ENCODE results near the gene CEL. TPM values are rescaled to one million over a fixed set of nuclear protein-coding genes. Genes with fewer than 3 reads are reported as not detected.
"Not testable (repeated sequence)": the region's sequence is repeated elsewhere in the genome, so short reads cannot be mapped to it uniquely, and the experiment has no call there.

The CEL gene
- 1 to 10 TPM; 2.4 to 2.8 TPM for total RNA-seq

DNA sequence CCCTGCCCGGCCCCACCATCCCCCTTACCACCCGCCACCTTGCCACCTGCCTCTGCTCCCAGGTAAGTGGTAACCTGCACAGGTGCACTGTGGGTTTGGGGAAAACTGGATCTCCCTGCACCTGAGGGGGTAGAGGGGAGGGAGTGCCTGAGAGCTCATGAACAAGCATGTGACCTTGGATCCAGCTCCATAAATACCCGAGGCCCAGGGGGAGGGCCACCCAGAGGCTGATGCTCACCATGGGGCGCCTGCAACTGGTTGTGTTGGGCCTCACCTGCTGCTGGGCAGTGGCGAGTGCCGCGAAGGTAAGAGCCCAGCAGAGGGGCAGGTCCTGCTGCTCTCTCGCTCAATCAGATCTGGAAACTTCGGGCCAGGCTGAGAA lies at the start of gene CEL:
Gene CEL (plus strand): TSS at position 218 of the 382 bp plus-strand sequence. CDS start 22 bp downstream, at position 240.
- Mint-ChIP-seq H3K27ac (peak within 1 kb of the TSS; percentile 79), H3K4me1 (ENCODE audit: low read depth) (peaks cover 57% of the 10 kb centered on the region), H3K36me3 (ENCODE audit: low read depth) (peaks cover 22% of the 10 kb centered on the region)
- DNase-seq; H3K4me3 Mint-ChIP-seq; ATAC-seq; H3K27me3 Mint-ChIP-seq (ENCODE audit: low read depth); H3K9me3 Mint-ChIP-seq (ENCODE audit: insufficient read depth); POLR2A ChIA-PET; CTCF ChIA-PET: not testable (repeated sequence)

DNA sequence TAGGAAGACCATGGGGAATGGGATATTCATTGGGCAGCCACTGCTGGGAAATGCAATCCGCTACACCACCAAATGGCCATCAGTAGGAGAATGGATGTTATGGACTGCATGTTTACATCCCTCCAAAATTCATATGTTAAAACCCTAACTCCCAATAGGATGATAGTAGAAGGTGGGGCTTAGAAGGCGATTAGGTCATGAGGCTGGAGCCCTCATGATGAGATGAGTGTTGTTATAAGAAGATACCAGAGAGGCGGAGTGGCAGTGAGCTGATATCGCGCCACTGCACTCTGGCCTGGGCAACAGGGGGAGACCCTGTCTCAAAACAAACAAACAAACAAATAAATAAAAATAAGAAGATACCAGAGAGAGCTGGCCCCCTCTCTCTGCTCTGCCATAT lies 47.1 kb upstream of the CEL start:
- H3K4me1 Mint-ChIP-seq (ENCODE audit: low read depth): no peaks in the 10 kb centered on the region
- H3K36me3 Mint-ChIP-seq (ENCODE audit: low read depth): no peaks in the 10 kb centered on the region
- no peak for DNase-seq
- ChIA-PET CTCF (no interaction called here), POLR2A (no interaction called here)
- H3K4me3 Mint-ChIP-seq: no peak overlapping the region
- no peak for ATAC-seq
- H3K27me3 Mint-ChIP-seq (ENCODE audit: low read depth): peaks cover 19% of the 10 kb centered on the region
- peaks cover 4% of the 10 kb centered on the region for H3K9me3 Mint-ChIP-seq (ENCODE audit: insufficient read depth)
- no peak overlapping the region for H3K27ac Mint-ChIP-seq

DNA sequence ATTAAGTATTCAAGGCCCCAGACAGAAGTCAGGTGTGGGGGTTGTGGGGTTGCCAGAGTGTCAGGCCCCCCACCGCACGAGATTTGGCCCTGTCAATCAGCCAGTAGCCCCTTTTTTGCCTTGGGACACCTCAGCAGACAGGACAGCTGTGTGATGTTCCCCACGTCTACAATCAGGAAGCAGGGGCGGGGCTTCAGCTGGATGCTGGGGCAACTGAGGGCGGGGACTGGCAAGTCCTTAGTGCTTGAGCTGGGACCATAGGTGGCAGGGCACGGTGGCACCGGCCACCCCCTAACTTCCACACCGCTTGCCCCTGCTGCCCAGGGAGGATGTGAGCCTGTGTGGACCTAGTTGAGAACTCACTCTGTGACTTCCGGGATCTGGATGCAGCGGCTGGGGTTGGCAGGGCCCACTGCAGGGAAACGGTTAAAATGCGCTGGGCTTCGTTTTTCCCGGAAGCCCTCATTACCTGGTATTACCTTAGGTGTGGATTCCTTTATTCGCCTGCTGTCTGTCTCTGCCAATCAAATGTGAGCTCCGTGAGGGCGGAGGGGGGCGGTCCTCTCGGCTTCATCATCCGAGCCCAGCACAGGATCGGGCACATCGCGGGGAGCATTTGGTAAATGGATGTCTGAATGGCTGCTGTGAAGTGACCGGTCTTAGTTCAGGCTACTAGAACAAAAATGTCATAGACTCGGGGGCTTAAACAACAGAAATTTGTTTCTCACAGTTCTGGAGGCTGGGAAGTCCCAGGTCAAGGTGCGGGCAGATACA lies 38.5 kb upstream of the CEL start:
- Mint-ChIP-seq H3K27me3 (ENCODE audit: low read depth) (peaks cover 3% of the 10 kb centered on the region), H3K4me1 (ENCODE audit: low read depth) (peaks cover 22% of the 10 kb centered on the region), H3K4me3 (peak overlapping the region; percentile 22), H3K9me3 (ENCODE audit: insufficient read depth) (no peaks in the 10 kb centered on the region), H3K27ac (peak overlapping the region; percentile 43), H3K36me3 (ENCODE audit: low read depth) (peaks cover 3% of the 10 kb centered on the region)
- POLR2A ChIA-PET: interaction anchor here (1.3 kb wide), 1 partner anchor 126 kb away, joined by 3 read pairs; no protein-coding TSS in a partner anchor
- ATAC-seq: peak; percentile 69
- CTCF ChIA-PET: interaction anchor here (0.6 to 9.0 kb wide), 16 partner anchors 9 to 625 kb away, joined by 3 to 97 read pairs (median 9); partner anchors contain the start of genes GFI1B and GTF3C5
- DNase-seq: peak; percentile 79

DNA sequence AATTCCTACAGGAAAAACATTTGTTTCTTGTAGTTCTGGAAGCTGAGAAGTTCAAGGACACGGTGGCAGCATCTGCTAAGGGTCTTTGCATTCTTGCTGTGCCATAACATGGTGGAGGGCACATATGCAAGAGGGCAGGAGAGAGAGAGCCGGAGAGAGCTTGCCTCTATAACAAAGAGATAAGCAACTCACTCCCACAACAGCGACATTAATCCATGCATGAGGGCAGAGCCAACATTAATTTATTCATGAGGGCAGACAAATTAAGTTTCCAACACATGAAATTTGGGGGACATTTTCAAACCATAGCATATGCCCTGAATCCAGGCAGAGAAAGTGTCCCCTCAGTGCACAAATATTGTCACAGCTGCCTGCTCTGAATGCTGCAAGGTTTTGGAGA lies 35.4 kb upstream of the CEL start:
- no peaks in the 10 kb centered on the region for H3K9me3 Mint-ChIP-seq (ENCODE audit: insufficient read depth)
- ATAC-seq (no peak), DNase-seq (no peak)
- no peaks in the 10 kb centered on the region for H3K27me3 Mint-ChIP-seq (ENCODE audit: low read depth)
- CTCF ChIA-PET: interaction anchor here (1.0 to 9.0 kb wide), 2 partner anchors 15 to 120 kb away, joined by 3 to 97 read pairs; no protein-coding TSS in a partner anchor
- POLR2A ChIA-PET: no interaction called here
- H3K27ac Mint-ChIP-seq: no peak overlapping the region
- H3K4me1 Mint-ChIP-seq (ENCODE audit: low read depth): peaks cover 35% of the 10 kb centered on the region
- no peak overlapping the region for H3K4me3 Mint-ChIP-seq
- peaks cover 10% of the 10 kb centered on the region for H3K36me3 Mint-ChIP-seq (ENCODE audit: low read depth)

DNA sequence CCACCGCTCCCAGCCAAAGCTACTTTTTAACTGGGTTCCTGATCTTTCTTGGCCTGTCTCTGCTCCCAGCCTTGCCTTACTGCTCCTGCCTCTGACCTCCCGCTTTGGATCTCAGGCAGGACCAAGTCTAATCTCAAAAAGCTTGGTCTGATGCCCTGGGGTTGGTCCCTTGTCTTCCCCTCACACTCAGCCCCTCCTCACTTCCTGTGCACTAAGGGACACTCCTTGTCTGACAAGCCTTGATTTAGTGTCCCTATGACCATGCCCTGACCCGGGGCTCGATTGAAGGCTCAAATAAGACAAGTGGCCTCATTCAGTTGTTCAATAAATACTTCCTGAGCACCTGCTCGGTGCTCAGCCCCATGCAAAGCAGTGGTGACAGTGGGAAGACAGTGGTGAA lies 34.6 kb upstream of the CEL start:
- ChIA-PET POLR2A (no interaction called here), CTCF (interaction anchor here (1.0 to 9.0 kb wide), 2 partner anchors 15 to 119 kb away, joined by 3 to 97 read pairs; no protein-coding TSS in a partner anchor)
- no peak for DNase-seq
- no peak for ATAC-seq
- Mint-ChIP-seq H3K27ac (no peak overlapping the region), H3K4me1 (ENCODE audit: low read depth) (peaks cover 42% of the 10 kb centered on the region), H3K4me3 (no peak overlapping the region), H3K27me3 (ENCODE audit: low read depth) (no peaks in the 10 kb centered on the region), H3K9me3 (ENCODE audit: insufficient read depth) (no peaks in the 10 kb centered on the region), H3K36me3 (ENCODE audit: low read depth) (peaks cover 16% of the 10 kb centered on the region)

DNA sequence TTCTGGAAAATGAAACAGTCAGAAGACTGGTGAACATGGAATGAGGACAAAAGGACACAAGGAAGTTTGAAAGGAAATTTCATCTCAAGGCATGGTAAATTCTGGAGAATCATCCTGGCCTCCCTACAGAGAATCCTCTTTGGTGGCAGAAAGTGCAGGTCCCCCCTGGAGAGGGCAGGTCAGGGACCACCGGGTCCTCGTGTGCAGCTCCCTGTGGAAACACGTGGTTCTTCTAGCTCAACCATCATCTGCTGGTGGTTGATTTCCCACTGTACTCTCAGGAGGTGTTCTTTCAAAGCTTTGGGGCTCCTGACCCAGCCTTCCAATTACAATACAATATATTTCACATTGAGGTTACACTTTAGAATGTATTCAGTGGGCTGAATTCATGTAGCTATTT lies 33.6 kb upstream of the CEL start:
- ChIA-PET CTCF (interaction anchor here (9.0 kb wide), 1 partner anchor 118 kb away, joined by 97 read pairs; no protein-coding TSS in a partner anchor), POLR2A (no interaction called here)
- H3K4me1 Mint-ChIP-seq (ENCODE audit: low read depth): peaks cover 41% of the 10 kb centered on the region
- no peaks in the 10 kb centered on the region for H3K9me3 Mint-ChIP-seq (ENCODE audit: insufficient read depth)
- H3K27ac Mint-ChIP-seq: no peak overlapping the region
- H3K4me3 Mint-ChIP-seq: peak overlapping the region; percentile 93
- no peaks in the 10 kb centered on the region for H3K27me3 Mint-ChIP-seq (ENCODE audit: low read depth)
- ATAC-seq (no peak), DNase-seq (no peak)
- H3K36me3 Mint-ChIP-seq (ENCODE audit: low read depth): peaks cover 26% of the 10 kb centered on the region

DNA sequence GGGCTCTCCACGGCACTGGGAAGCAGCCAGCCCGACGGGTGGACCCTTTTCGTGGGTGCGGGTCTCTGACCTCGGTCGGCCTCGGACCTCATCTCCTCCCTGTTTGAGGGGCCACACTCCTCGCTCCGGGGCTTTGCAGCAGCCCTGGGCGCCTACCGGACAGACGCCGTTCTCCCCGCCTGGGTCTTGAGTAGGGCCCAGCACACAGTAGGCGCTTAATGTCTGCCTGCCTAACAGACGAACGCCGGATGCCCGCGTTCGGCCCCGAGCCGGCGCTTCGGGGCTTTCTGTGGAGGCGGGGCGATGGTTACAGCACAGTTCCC lies 31.8 kb upstream of the CEL start:
- DNase-seq: no peak
- Mint-ChIP-seq H3K27ac (peak overlapping the region; percentile 93), H3K4me1 (ENCODE audit: low read depth) (peaks cover 34% of the 10 kb centered on the region), H3K9me3 (ENCODE audit: insufficient read depth) (no peaks in the 10 kb centered on the region), H3K4me3 (peak overlapping the region; percentile 93), H3K27me3 (ENCODE audit: low read depth) (no peaks in the 10 kb centered on the region), H3K36me3 (ENCODE audit: low read depth) (peaks cover 30% of the 10 kb centered on the region)
- POLR2A ChIA-PET: interaction anchor here (0.9 to 2.4 kb wide), 19 partner anchors 8 to 120 kb away, joined by 3 to 18 read pairs (median 5); no protein-coding TSS in a partner anchor
- peak; percentile 21 for ATAC-seq
- CTCF ChIA-PET: interaction anchor here (0.8 to 5.1 kb wide), 11 partner anchors 7 to 156 kb away, joined by 3 to 73 read pairs (median 3); no protein-coding TSS in a partner anchor

DNA sequence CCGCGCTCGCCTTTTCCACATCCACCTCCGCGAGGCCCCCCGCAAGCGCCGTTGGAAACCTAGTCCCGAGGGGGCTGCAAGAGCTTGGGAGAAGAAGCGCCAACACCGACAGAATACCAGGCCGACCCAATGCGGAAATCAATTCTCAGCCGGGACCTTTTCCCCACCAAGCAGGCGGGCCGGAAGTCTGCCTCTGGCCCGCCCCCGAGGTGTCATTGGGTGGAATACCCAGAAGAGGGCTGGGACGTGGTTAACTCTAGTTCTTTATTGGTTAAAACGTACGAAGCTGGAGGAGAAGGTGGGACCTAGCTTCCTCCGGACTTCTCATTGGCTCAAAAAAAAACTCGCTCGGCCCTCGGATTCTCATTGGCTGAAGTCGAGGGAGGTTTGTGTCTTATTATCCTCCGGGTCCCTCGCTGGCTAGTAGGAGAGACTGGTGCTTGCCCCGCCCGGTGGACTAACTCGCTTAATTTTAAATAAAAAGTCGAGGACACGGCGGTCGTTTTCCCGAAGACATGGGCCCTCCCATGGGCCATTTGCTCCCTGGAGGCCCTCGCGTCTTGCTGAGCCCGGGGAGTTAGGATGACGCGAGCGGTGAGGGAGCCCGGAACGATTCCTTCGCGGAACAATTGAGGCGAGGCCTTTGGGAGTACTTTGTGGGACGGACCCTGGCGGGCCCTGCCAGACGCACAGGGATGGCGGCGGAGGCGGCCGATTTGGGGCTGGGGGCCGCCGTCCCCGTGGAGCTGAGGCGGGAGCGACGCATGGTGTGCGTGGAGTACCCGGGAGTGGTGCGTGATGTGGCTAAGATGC lies 31.3 kb upstream of the CEL start, which contains the start of gene GTF3C5:
Gene GTF3C5 (plus strand): TSS at position 681 of the 813 bp plus-strand sequence. CDS start 15 bp downstream, at position 696.
- Mint-ChIP-seq H3K4me3 (peak within 1 kb of the TSS; percentile 93), H3K27ac (peak within 1 kb of the TSS; percentile 93), H3K4me1 (ENCODE audit: low read depth) (peaks cover 34% of the 10 kb centered on the region), H3K36me3 (ENCODE audit: low read depth) (peaks cover 30% of the 10 kb centered on the region), H3K9me3 (ENCODE audit: insufficient read depth) (no peaks in the 10 kb centered on the region), H3K27me3 (ENCODE audit: low read depth) (no peaks in the 10 kb centered on the region)
- ATAC-seq (peak; percentile 98), DNase-seq (peak; percentile 96)
- ChIA-PET CTCF (interaction anchor here (0.7 to 5.1 kb wide), 14 partner anchors 8 to 261 kb away, joined by 3 to 73 read pairs (median 3); no protein-coding TSS in a partner anchor), POLR2A (interaction anchor here (0.8 to 2.4 kb wide), 24 partner anchors 8 to 346 kb away, joined by 3 to 18 read pairs (median 4); no protein-coding TSS in a partner anchor)

DNA sequence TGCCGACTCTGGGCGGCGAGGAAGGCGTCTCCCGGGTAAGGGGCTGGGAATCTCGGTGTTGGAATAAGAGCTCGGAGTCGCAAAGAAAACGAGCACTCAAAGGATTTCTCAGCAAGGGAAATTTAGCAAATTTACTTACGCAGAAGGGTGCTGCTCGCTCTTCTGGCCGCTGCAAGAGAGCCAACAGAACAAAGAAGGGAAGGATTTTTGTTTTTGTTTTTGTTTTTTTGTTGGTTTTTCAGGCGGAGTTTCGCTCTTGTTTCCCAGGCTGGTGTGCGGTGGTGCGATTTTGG lies 30.7 kb upstream of the CEL start:
- Mint-ChIP-seq H3K36me3 (ENCODE audit: low read depth) (peaks cover 30% of the 10 kb centered on the region), H3K9me3 (ENCODE audit: insufficient read depth) (no peaks in the 10 kb centered on the region), H3K4me1 (ENCODE audit: low read depth) (peaks cover 34% of the 10 kb centered on the region), H3K4me3 (peak overlapping the region; percentile 93), H3K27ac (peak overlapping the region; percentile 93), H3K27me3 (ENCODE audit: low read depth) (no peaks in the 10 kb centered on the region)
- ATAC-seq (no peak), DNase-seq (no peak)
- CTCF ChIA-PET: interaction anchor here (0.7 to 5.1 kb wide), 10 partner anchors 8 to 262 kb away, joined by 3 to 73 read pairs (median 4); no protein-coding TSS in a partner anchor
- POLR2A ChIA-PET: interaction anchor here (0.8 to 2.4 kb wide), 20 partner anchors 9 to 346 kb away, joined by 3 to 18 read pairs (median 5); no protein-coding TSS in a partner anchor

DNA sequence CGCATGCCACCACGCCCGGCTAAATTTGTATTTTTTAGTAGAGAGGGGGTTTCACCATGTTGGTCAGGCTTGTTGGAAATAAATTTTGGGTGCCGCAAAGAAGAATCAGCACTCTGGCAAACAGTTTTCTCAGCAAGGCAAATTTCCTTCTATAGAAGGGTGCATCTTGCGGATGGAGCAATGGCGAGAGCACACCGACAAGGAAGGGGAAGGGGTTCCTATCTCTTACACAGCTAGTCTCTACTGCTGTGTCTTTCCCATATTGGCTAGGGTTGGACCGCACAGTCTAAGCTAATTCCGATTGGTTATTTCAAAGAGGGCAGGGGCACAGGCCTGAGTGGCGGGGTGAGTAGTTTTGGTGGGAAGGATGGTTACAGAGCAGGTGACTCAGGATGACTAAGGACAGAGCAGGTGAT lies 30.3 kb upstream of the CEL start:
- ChIA-PET POLR2A (interaction anchor here (0.7 to 2.4 kb wide), 21 partner anchors 9 to 386 kb away, joined by 3 to 18 read pairs (median 5); partner anchors contain the start of gene REXO4), CTCF (interaction anchor here (1.1 to 5.1 kb wide), 8 partner anchors 9 to 262 kb away, joined by 3 to 73 read pairs (median 9); no protein-coding TSS in a partner anchor)
- no peak for DNase-seq
- Mint-ChIP-seq H3K36me3 (ENCODE audit: low read depth) (peaks cover 33% of the 10 kb centered on the region), H3K27ac (peak overlapping the region; percentile 93), H3K27me3 (ENCODE audit: low read depth) (no peaks in the 10 kb centered on the region), H3K4me1 (ENCODE audit: low read depth) (peaks cover 34% of the 10 kb centered on the region), H3K9me3 (ENCODE audit: insufficient read depth) (no peaks in the 10 kb centered on the region), H3K4me3 (peak overlapping the region; percentile 93)
- ATAC-seq: no peak

DNA sequence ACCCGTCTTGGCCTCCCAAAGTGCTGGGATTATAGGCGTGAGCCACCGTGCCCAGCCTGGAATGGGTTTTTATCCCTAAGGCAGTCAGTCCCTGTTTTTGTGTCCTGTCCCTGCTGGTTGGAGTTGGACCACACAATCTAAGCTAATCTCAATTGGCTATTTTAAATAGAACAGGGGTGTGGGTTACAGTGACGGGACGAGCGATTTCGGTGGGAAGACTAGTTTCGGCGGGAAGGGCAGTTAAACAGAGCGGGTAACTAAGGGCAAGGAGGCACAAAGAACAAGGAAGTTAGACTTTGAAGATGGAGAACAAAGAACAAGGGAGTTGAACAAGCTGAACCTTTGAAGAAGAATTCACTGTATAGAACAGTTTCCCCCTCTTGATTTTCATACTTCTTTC lies 29.6 kb upstream of the CEL start:
- Mint-ChIP-seq H3K9me3 (ENCODE audit: insufficient read depth) (no peaks in the 10 kb centered on the region), H3K4me3 (peak overlapping the region; percentile 93), H3K36me3 (ENCODE audit: low read depth) (peaks cover 33% of the 10 kb centered on the region), H3K27ac (peak overlapping the region; percentile 56), H3K4me1 (ENCODE audit: low read depth) (peaks cover 34% of the 10 kb centered on the region), H3K27me3 (ENCODE audit: low read depth) (no peaks in the 10 kb centered on the region)
- DNase-seq (no peak), ATAC-seq (no peak)
- POLR2A ChIA-PET: interaction anchor here (0.7 to 1.7 kb wide), 3 partner anchors 24 to 386 kb away, joined by 3 to 5 read pairs (median 4); partner anchors contain the start of gene REXO4
- CTCF ChIA-PET: interaction anchor here (1.1 to 5.1 kb wide), 6 partner anchors 9 to 115 kb away, joined by 3 to 73 read pairs (median 12); no protein-coding TSS in a partner anchor

All from activated CD8-positive, alpha-beta T cell treated with anti-CD3 and anti-CD28 coated beads, Interleukin-2, amount 10 ng/mL, durations not matched to agents 7 days and 5 days (primary cell).